Left cardiac atrium (tissue), 4 donors: Measurements from ENCODE around the gene NAGA. TPM values are rescaled to one million over a fixed set of nuclear protein-coding genes. Genes with fewer than 3 reads are reported as not detected.
A peak's percentile ranks its signal among the peaks of the same experiment; 100 is the strongest.
"Not testable (repeated sequence)": the region's sequence is repeated elsewhere in the genome, so short reads cannot be mapped to it uniquely, and the experiment has no call there.

Experiments used
- ATAC-seq, 2 donors: fragments of 200-7000 bp; cut with Tn5 transposase; one replicate each; pipeline ENCODE4 v1.9.1; 2020; ENCODE audit warnings: mild to moderate bottlenecking in 2 of 2, moderate library complexity in 2 of 2
- DNase-seq: peaks from one replicate; pipeline ENCODE4 v3.0.0-alpha.2; 2020
- intact Hi-C, 2 donors: fragments of 100-400 bp; cut with DNase I; formaldehyde crosslinking; loops; one replicate each; pipeline versions ENCODE4 v1.14.1 to v1.15.1; 2022 to 2023
- long read RNA-seq: library from polyadenylated mRNA; unstranded; transcript quantifications from one replicate; pipeline ENCODE4 v2.0.0, GENCODE V29; 2021
- total RNA-seq, 2 donors: library from RNA; stranded (reverse); fragmentation: NEBNext Ultra II Directional; extraction: Animal tissue kit (Norgen Biotek cat#: 25700); gene quantifications; one replicate each; pipeline ENCODE4 v1.2.1, GENCODE V29; 2021
- donor health status: DM: no; HTN: yes; CAD: no.
- donor health status: DM: no; HTN: yes; CAD: no; lungs with severe emphysema.
- donor health status: DM: yes; HTN: yes; CAD: no.
- donor health status: Dilated cardiomyopathy.

The NAGA gene
- total RNA-seq, result 10 to 100 TPM; 16.7 to 21.1 TPM
- long read RNA-seq, transcript NAGA-201 (9 exons, 3,694 nt), result major isoform, 15 of 33 reads
- long read RNA-seq, transcript NAGA-203 (10 exons, 1,856 nt), result minor isoform, 7 of 33 reads
- long read RNA-seq, partial matches to known transcripts, result 5 of 33 reads
- long read RNA-seq, other reads (novel, unspliced or antisense), result 2 of 33 reads

DNA sequence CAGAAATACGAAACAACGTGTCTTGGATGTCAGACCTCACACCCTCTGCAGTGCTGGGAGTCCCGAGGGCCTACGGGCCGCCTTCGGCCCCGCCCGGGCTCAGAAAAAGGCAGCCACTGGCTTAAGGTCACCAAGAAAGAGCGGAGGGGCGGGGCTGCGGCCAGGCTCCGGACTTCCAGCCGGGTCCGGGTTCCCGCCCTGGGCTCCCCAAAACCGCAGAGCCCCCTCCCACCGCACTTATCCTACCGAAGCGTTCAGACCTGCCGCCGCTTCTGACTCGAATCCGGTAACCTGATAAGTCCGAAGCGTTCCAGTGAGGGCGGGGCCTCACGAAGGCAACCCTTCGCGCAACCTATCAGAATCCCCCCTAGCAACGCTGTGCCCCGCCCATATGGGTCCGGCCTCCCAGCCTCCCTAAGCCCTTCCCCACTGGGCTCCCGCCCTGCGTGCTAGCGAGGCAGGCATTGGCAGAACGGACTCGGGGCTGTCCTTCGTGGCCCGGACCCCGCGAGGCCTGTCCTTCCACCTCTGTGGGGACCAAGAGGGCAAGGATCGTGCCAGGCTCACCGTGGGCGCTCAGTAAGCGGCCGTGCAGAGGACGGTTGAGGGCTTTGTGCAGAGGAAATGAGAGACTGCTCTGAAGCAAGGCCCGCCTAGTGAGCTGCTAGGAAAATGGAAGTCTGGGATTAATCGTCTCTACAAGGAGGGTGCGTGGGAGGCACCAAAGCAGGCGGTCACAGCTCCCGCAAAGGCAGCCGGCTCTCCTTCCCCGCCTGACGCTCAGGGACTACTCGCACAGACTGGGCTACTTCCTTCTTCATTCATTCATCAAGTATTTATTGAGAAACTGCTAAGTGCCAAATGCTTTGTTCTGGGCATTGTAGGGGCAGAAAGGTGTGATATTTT is at the start of gene NAGA:
TSS of gene NAGA (minus strand) at position 296 of the 906 bp plus-strand sequence. CDS start 515 bp downstream, outside the sequence.
- intact Hi-C loops, result no loop called here
- DNase-seq, result peak; percentile 98
- ATAC-seq, result peak; percentile 97

DNA sequence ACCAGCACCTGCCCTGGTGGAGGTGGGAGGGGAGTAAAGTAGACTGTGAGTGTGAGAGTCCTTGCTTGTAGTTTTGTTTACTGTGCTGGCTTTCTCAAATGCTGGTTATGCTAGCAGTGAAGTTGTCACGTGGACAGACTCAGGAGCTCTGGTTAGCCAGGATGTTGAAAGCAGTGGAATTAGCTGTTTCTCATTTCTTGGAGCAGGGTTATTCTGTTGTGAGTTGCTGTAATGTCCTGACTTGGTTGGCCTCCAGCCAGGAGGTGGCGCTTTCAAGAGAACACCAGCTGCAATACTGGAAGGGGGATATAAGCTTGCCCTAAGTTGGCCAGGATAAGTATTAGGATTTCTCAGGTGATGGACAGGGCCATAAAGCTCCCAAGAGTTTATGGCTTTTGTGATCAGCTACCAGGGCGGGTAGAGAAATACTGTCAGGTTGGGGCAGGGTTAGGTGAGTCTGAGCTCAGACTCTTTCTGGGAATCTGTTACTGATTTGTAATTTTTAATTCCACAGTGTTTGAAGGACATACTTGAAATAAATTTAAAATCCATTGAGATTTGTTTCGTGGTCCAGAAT is 46.3 kb upstream of the NAGA start:
- ATAC-seq (peak in 1 of 2 donors; percentile 53), DNase-seq (no peak)
- intact Hi-C loops, result loop anchor here in 1 of 2 donors (10.0 kb wide), 1 partner anchor 152 kb away; the partner anchor contains the start of gene SEPTIN3

DNA sequence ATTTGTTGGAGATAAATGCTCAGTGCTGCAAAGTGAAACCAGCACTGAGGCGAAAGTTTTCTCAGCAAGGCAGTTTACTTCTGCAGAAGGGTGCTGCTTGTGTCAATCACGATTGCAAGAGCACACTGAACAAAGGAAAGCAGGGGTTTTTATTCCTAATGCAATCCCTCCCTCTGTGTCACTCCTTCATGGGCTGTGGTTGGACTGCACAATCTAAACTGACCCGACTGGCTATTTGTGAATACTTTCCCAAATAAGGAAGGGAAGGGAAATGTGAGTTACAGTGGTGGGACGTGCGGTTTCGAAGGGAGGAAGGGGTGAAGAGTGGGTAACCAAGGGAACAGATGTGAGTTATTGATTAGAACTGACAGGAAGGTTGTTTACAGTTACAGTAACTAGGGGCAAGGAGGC is 44.8 kb upstream of the NAGA start:
- not testable (repeated sequence) for DNase-seq, ATAC-seq
- intact Hi-C loops, result loop anchor here in 1 of 2 donors (10.0 kb wide), 1 partner anchor 151 kb away; the partner anchor contains the start of gene SEPTIN3

- DNase-seq (no peak), ATAC-seq (peak in 1 of 2 donors; percentile 30)
- intact Hi-C loops, result loop anchor here (5.0 to 10.0 kb wide), 2 partner anchors 147 to 150 kb away; partner anchors contain the start of gene SEPTIN3 (in 2 of the 2)
Observed at GRCh38 chr22:42114721-42115120, 44.1 kb upstream of the NAGA start.

DNA sequence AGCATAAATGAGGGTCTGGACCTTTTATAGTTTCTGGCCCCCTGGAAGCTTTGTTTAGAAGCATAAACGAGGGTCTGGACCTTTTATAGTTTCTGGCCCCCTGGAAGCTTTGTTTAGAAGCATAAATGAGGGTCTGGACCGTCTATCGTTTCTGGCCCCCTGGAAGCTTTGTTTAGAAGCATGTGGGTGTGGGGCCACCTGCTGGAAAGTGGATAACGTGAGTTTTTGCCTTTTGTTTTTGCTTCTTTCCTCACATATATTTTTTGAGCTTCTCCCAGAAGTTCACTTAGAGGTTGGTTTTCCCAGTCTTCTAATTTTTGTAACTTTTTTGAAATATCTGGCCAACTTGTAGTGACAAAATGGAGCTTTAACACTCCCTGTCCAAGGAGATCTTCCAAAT is 42.2 kb upstream of the NAGA start:
- intact Hi-C loops, result loop anchor here (5.0 to 10.0 kb wide), 2 partner anchors 145 to 148 kb away; partner anchors contain the start of gene SEPTIN3 (in 2 of the 2)
- not testable (repeated sequence) for ATAC-seq, DNase-seq

- DNase-seq (no peak), ATAC-seq (no peak)
- intact Hi-C loops, result loop anchor here (5.0 to 10.0 kb wide), 2 partner anchors 144 to 147 kb away; partner anchors contain the start of gene SEPTIN3 (in 2 of the 2)
Observed at GRCh38 chr22:42111798-42112197, 41.2 kb upstream of the NAGA start.

GRCh38 chr22:42108848-42109247 is 38.2 kb upstream of the NAGA start:
- no peak for ATAC-seq
- intact Hi-C loops, result no loop called here
- DNase-seq, result no peak

GRCh38 chr22:42104332-42104860 is 33.8 kb upstream of the NAGA start:
- intact Hi-C loops, DNase-seq, ATAC-seq: not testable (repeated sequence)

DNA sequence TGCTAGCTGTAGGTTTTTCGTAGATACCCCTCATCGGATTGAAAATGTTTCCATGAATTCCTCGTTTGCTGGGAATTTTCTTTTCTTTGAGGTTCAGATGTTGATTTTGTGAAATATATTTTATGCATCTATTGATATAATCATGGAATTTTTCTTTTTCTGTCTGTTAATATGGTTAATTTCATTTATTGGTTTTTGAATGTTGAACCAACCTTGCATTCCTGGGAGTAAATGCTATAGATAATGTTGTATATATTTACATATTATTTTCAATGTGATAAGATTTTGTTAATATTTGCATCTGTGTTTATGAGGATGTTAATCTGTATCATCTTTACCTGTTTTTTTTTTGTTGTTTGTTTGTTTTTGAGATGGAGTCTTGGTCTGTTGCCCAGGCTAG is 30.6 kb upstream of the NAGA start:
- intact Hi-C loops, result no loop called here
- no peak for DNase-seq
- ATAC-seq, result no peak

- no peak for DNase-seq
- ATAC-seq, result no peak
- intact Hi-C loops, result loop anchor here in 1 of 2 donors (10.0 kb wide), 1 partner anchor 343 kb away; the partner anchor contains the start of gene NFAM1
Observed at GRCh38 chr22:42091455-42091782, 20.8 kb upstream of the NAGA start.

GRCh38 chr22:42090596-42091454 is 20.2 kb upstream of the NAGA start, which contains the start of gene NDUFA6:
NDUFA6 (minus strand) TSS chr22:42090772; CDS start chr22:42090744, 28 bp downstream.
- DNase-seq, result peak; percentile 99
- intact Hi-C loops, result loop anchor here in 1 of 2 donors (10.0 kb wide), 1 partner anchor 344 kb away; the partner anchor contains the start of gene NFAM1
- peak; percentile 98 for ATAC-seq

DNA sequence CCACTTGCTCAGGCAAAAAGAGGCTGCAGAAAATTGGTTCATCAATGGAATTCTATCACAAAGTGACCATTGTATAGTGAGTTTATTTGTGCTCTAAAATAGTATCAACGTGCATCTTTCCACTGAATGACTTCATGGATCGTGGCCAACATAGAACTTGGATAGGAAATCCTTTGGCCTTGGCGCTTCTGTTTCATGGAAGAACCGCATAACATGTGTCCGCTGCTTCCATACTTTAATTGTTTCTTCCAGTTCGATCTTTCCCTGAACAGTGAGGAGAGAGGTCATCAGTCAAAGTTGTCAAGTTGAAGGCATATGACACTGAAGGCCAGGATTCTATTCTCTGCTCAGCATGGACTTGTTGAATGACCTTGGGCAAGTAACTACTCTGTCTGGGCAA is 15.4 kb upstream of the NAGA start:
- intact Hi-C loops, result no loop called here
- ATAC-seq, result no peak
- no peak for DNase-seq

DNA sequence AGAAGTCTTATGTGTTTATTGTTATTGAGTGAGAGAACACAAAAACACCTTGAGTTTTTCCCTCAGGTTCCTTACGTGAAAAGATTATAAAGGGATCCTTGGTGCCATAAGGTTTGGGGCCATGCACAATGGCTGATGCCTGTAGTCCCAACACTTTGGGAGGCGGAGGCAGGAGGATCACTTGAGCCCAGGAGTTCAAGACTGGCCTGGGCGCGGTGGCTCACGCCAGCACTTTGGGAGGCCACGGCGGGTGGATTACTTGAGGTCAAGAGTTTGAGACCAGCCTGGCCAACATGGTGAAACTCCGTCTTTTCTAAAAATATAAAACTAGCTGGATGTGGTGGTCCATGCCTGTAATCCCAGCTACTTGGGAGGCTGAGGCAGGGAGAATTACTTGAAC is 14.3 kb upstream of the NAGA start:
- ATAC-seq, result no peak
- intact Hi-C loops, result no loop called here
- no peak for DNase-seq

DNA sequence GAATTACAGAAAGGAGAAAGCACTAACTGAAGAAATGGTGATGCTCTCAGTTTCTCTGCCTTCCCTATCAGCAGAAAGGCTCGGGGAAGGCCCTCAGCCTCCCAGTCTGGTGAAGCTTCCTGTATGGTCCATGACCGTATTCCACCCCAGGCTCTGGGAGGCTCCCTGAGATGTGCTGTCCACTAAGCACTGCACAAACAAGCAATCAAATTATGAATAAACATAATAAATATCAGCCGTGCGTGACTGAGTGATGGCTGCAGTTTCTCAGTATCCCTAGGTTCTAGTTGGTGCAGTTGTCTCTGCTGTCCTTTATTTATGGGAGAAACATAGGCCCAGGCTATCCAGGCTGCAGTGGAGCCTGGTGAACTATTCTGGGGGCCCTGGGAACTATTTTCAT is 12.5 kb upstream of the NAGA start:
- DNase-seq, result no peak
- intact Hi-C loops, result no loop called here
- no peak for ATAC-seq

GRCh38 chr22:42080287-42080686 is 9.7 kb upstream of the NAGA start:
- peak in 1 of 2 donors; percentile 13 for ATAC-seq
- intact Hi-C loops, result no loop called here
- peak; percentile 43 for DNase-seq

- peak; percentile 94 for ATAC-seq
- intact Hi-C loops, result no loop called here
Observed at GRCh38 chr22:42079319-42080251, 9.0 kb upstream of the NAGA start, which contains the start of gene SMDT1. SMDT1 (plus strand) TSS chr22:42079700; CDS start chr22:42079769, 69 bp downstream.

More at GRCh38 chr22:42079319-42080251, 9.0 kb upstream of the NAGA start, which contains the start of gene SMDT1:
- DNase-seq, result peak; percentile 100
